C1 segment of cervical spinal cord (tissue), 14 donors: Measurements from ENCODE around the gene SLC23A3.

ENCODE experiments used
- DNase-seq, 14 donors: peaks; one replicate each; lab custom pipeline; 2025; lab: John Stamatoyannopoulos, UW

The SLC23A3 gene

DNA sequence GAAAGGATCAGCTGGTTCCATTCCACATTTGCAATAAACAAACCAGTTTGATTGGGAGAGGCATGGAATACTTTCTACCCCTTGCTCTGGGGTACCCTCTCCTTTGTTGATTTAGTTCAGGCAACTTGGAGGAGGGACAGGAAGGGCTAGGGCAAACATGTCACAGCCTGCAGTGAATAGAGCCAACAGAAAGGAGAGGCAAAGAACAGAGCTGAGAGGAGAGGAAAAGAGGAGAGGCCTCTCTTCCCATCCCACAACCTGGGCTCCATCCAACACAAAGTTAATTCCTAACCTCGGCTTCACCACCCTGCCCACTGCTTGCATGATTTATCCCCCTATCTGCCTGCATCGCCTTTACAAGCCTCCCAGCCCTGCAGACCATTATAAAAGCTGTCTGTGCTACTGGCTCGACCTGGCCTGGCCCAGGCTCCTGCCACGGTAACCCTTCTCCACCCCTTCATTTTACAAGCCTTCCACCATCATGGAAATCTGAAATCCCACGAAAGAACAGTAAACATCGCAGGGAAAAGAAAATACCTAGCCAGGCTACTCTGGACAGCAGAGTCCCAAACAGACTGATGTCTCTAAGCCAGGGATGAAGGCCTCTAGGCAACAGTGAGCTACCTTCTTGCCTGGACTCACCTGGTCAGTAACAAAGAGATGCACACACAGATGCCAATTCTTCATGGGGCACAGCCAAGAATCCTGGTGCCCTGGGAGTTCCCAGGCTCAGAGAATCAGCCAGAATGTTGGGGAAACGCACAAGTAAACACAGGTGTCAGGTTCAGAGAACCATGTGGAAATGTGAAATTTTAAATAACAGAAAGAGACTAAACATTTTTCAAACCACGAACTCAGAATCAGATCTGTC lies 52.8 kb downstream of the SLC23A3 start:
- no peak for DNase-seq

DNA sequence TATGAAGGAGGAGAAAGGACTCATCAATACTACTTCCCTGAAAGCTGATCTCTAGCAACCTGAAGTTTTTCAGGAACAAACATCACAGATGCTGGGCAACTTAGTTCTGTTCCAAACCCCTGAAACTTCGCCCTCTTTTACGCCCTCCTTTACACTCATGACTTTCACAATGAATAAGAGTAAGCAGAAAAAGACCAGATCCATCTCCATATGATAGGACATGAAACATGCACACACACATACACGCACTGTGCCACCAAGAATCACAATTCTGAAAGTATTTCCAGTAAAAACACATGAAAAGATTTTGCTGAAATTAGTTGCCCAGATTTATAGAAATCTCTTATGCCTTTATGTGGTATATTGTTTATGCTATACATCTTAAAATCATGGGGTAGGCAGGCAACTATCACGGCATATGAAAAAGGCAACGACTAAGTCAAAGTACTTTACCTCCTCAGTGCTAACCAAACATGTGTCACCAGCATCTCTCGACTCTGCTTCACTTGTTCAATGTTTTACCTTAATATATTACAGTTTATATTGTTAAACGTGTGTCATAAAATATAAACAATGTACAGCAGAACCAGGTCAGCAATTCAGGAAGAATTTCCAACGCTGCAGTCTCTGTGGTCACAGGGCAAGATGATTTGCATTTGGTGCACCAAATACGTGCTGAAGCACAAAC lies 57.0 kb downstream of the SLC23A3 start:
- DNase-seq: no peak

DNA sequence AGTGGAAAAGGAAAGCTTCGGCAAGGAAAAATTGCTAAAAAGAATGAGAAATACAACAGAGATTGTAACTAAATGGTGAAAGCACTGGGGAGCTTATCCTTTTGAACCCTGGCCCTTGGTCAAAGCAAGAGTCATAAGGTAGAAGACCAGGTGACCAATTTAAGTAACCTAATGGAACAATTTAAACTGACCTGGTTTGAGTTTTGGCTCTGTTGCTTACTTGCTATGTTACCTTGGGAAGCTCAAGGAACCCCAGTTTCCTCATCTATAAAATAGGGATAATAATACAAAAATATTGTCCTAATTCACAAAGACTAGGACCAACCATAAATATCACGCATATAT lies 57.8 kb downstream of the SLC23A3 start:
- DNase-seq: no peak
